GM12878 (cell line): Measurements from ENCODE around the gene KLK13. TPM values are rescaled to one million over a fixed set of nuclear protein-coding genes. Genes with fewer than 3 reads are reported as not detected.

ENCODE experiments used
- ATAC-seq: fragments of 200-7000 bp; cut with Tn5 transposase; 3 replicates; pipeline ENCODE4 v1.9.1; 2020; ENCODE audit warnings: mild to moderate bottlenecking, moderate library complexity
- BruUV-seq: library from RNA; stranded (reverse); fragments of 400-500 nt; replicated peaks from 2 replicates; lab custom pipeline; 2021; lab: Mats Ljungman, UMichigan
- CTCF ChIA-PET: fragments of 300-600 bp; sonication (Branson Sonifier 250); formaldehyde crosslinking; extraction: SDS; loops from one replicate; lab custom pipeline; 2021; ENCODE audit warnings: inconsistent platforms; lab: Yijun Ruan, JAX
- POLR2A ChIA-PET: fragments of 350-600 bp; formaldehyde crosslinking; extraction: SDS; loops from one replicate; lab custom pipeline; 2021; ENCODE audit warnings: inconsistent platforms; lab: Charles Lee
- RAD21 ChIA-PET: fragments of 300-600 bp; sonication (Branson Sonifier 250); formaldehyde crosslinking; loops from one replicate; lab custom pipeline; 2023; ENCODE audit warnings: antibody characterized with exemption; ENCODE audit not compliant: unreplicated experiment; lab: Charles Lee
- SMC1A ChIA-PET: fragments of 300-600 bp; sonication (Branson Sonifier 250); formaldehyde crosslinking; loops from one replicate; lab custom pipeline; 2023; ENCODE audit not compliant: unreplicated experiment, uncharacterized antibody; lab: Charles Lee
- DNase-seq: peaks from one replicate; pipeline ENCODE4 v3.0.0-alpha.2; 2011; ENCODE audit warnings: low read depth, low spot score
- FAIRE-seq: peaks from 3 replicates; lab custom pipeline; 2011; peaks lifted over from hg19 to GRCh38; lab: Jason Lieb, UNC
- H2AFZ ChIP-seq: 2 replicates; pipeline ENCODE4 v1.6.0; 2011; ENCODE audit warnings: low read depth, low read length, control low read depth; ENCODE audit not compliant: control insufficient read depth
- H3K27ac ChIP-seq: 2 replicates; pipeline ENCODE4 v1.5.1; 2011; ENCODE audit warnings: control low read depth; ENCODE audit not compliant: control insufficient read depth, insufficient read depth
- H3K27me3 ChIP-seq, 2 experiments: replicated peaks in 1 of 2; 2 replicates each; pipeline versions ENCODE4 v1.6.0 to v1.6.1; 2011; ENCODE audit warnings: low read length in 1 of 2; ENCODE audit not compliant: control insufficient read depth in 2 of 2, insufficient read depth in 2 of 2
- H3K36me3 ChIP-seq, 2 experiments: 2 replicates each; pipeline ENCODE4 v1.5.1; 2011; ENCODE audit warnings: low read length in 1 of 2; ENCODE audit not compliant: control insufficient read depth in 2 of 2, insufficient read depth in 2 of 2
- H3K4me1 ChIP-seq: 2 replicates; pipeline ENCODE4 v1.6.1; 2011; ENCODE audit warnings: mild to moderate bottlenecking, low read length, moderate library complexity, mixed read lengths; ENCODE audit not compliant: control insufficient read depth, insufficient read depth
- H3K4me2 ChIP-seq: 2 replicates; pipeline ENCODE4 v1.6.0; 2011; ENCODE audit warnings: control low read depth; ENCODE audit not compliant: control insufficient read depth, insufficient read depth
- H3K4me3 ChIP-seq: fragments of 200-600 bp; sonication (generic); 2 replicates; pipeline ENCODE4 v1.5.1; 2016
- H3K79me2 ChIP-seq: 2 replicates; pipeline ENCODE4 v1.6.0; 2011; ENCODE audit warnings: low read length; ENCODE audit not compliant: control insufficient read depth, insufficient read depth
- H3K9ac ChIP-seq: 2 replicates; pipeline ENCODE4 v1.8.0; 2011; ENCODE audit warnings: low read length, control low read depth, mixed read lengths; ENCODE audit not compliant: control insufficient read depth, insufficient read depth
- H3K9me3 ChIP-seq: replicated peaks from 3 replicates; pipeline ENCODE4 v1.5.1; 2011; ENCODE audit warnings: mild to moderate bottlenecking, low read length; ENCODE audit not compliant: control insufficient read depth, insufficient read depth
- H4K20me1 ChIP-seq: 2 replicates; pipeline ENCODE4 v1.6.0; 2011; ENCODE audit not compliant: control insufficient read depth, insufficient read depth
- CBFB ChIP-seq: IDR thresholded peaks from 2 replicates; pipeline ENCODE4 v1.6.1; 2016; ENCODE audit warnings: antibody characterized with exemption, low read depth
- CREB1 ChIP-seq: IDR thresholded peaks from 2 replicates; pipeline ENCODE4 v1.6.1; 2012; ENCODE audit warnings: low read depth, mild to moderate bottlenecking, inconsistent platforms
- FOXM1 ChIP-seq: IDR thresholded peaks from 2 replicates; pipeline ENCODE4 v1.6.1; 2012; ENCODE audit warnings: low read depth, mild to moderate bottlenecking, inconsistent platforms, low read length, moderate library complexity
- NFXL1 ChIP-seq: fragments of 450-650 bp; IDR thresholded peaks from 2 replicates; pipeline ENCODE4 v1.6.1; 2017; ENCODE audit warnings: antibody characterized with exemption, mild to moderate bottlenecking, borderline replicate concordance
- NRF1 ChIP-seq: conservative IDR thresholded peaks from 2 replicates; pipeline ENCODE4 v1.6.1; 2011; ENCODE audit warnings: mild to moderate bottlenecking, low read depth, low read length, improper control_type of control experiment
- RAD21 ChIP-seq: IDR thresholded peaks from 2 replicates; pipeline ENCODE4 v1.6.1; 2011; ENCODE audit warnings: mild to moderate bottlenecking, low read depth, low read length, moderate library complexity; ENCODE audit not compliant: insufficient read depth
- RELA ChIP-seq: fragments of 450-650 bp; IDR thresholded peaks from 2 replicates; pipeline ENCODE4 v1.8.0; 2014; ENCODE audit warnings: borderline replicate concordance; ENCODE audit not compliant: partially characterized antibody
- TARDBP ChIP-seq: IDR thresholded peaks from 2 replicates; pipeline ENCODE4 v1.6.1; 2016; ENCODE audit warnings: borderline replicate concordance
- ZZZ3 ChIP-seq: IDR thresholded peaks from 2 replicates; pipeline ENCODE4 v1.6.1; 2011; ENCODE audit warnings: low read depth; ENCODE audit not compliant: control insufficient read depth, insufficient read length
- WGBS: methylation state at CpG from one replicate; pipeline ENCODE4 v1.1.6; 2016; ENCODE audit warnings: low lambda C conversion rate; ENCODE audit not compliant: insufficient replicate concordance, insufficient coverage; ENCODE audit errors: missing lambda C conversion rate; 5-methylcytosine and 5-hydroxymethylcytosine counted together
- in situ Hi-C: fragments of 300-500 bp; cut with MboI; formaldehyde crosslinking; loops from 9 replicates; pipeline ENCODE4 v1.14.3; 2018; ENCODE audit warnings: mixed read lengths
- intact Hi-C: fragments of 100-400 bp; cut with micrococcal nuclease; formaldehyde crosslinking; loops from one replicate; pipeline ENCODE4 v1.14.2; 2022; ENCODE audit not compliant: unreplicated experiment
- polyA plus RNA-seq, 11 experiments: library from polyadenylated mRNA; depleted of rRNA in 4 of 11; unstranded in 6 of 11; stranded (reverse) in 5 of 11; fragments of >200 nt; fragmentation: Nextera tagmentation in 4 of 11; fragmentation: Illumina TruSeq in 1 of 11; extraction: Ambion mirVana in 4 of 11; extraction: Trizol in 1 of 11; gene quantifications; 1 replicate in 1 of 11; 2 replicates in 10 of 11; pipeline versions ENCODE4 v1.2.1 to v1.2.3, GENCODE V29; 2011 to 2016; ENCODE audit warnings: inconsistent platforms in 2 of 11, missing spikeins in 2 of 11, low read depth in 1 of 11
- total RNA-seq, 4 experiments: library from RNA; depleted of rRNA in 3 of 4; stranded (reverse); fragments of >200 nt in 3 of 4; fragmentation: Illumina TruSeq in 1 of 4; extraction: Trizol in 1 of 4; gene quantifications; 2 replicates each; pipeline versions ENCODE4 v1.2.1 to v1.2.3, GENCODE V29; 2013 to 2021

KLK13 gene
- total and polyA plus RNA-seq, 10 of the 15 experiments (the other 5 are each of a cell fraction or from before 2014, with no cell fraction given): not detected

- TF ChIP-seq TARDBP: no peak
- TF ChIP-seq CREB1: no peak
- TF ChIP-seq RELA: no peak
- no peak for TF ChIP-seq CBFB
- TF ChIP-seq RAD21: no peak
- no peak for TF ChIP-seq NRF1
- TF ChIP-seq FOXM1: no peak
Observed at GRCh38 chr19:51089786-51090185, 24.9 kb upstream of the KLK13 start (continued).

GRCh38 chr19:51086153-51086850 is 21.4 kb upstream of the KLK13 start:
- ChIA-PET POLR2A (no interaction called here), CTCF (interaction anchor here (1.2 kb wide), 1 partner anchor 10 kb away, joined by 3 read pairs; no protein-coding TSS in a partner anchor), SMC1A (no interaction called here), RAD21 (no interaction called here)
- H3K27me3 ChIP-seq: no peaks in the 10 kb centered on the region
- BruUV-seq: no TSS peak
- ATAC-seq: no peak
- in situ Hi-C loops: no loop called here
- DNase-seq: no peak
- H3K4me3 ChIP-seq: no peak overlapping the region
- H3K4me1 ChIP-seq: no peaks in the 10 kb centered on the region
- no peaks in the 10 kb centered on the region for H3K9me3 ChIP-seq
- WGBS: 55% methylated on average over 18 of the region's 18 CpGs
- H3K27ac ChIP-seq: no peak overlapping the region
- intact Hi-C loops: no loop called here
- H3K4me2 ChIP-seq: no peak overlapping the region
- FAIRE-seq: no peak
- no peaks in the 10 kb centered on the region for H3K36me3 ChIP-seq
- TF ChIP-seq ZZZ3 (no peak), NFXL1 (no peak)
- no peak overlapping the region for H2AFZ ChIP-seq
- no peaks in the 10 kb centered on the region for H4K20me1 ChIP-seq
- no peaks in the 10 kb centered on the region for H3K79me2 ChIP-seq
- no peak overlapping the region for H3K9ac ChIP-seq
